Trophoblast cell (in vitro differentiated cells and primary cell): ENCODE results near the gene LTK.

Experiments used
- DNase-seq, 2 donors: peaks; one replicate each; pipeline ENCODE4 v3.0.0-alpha.2; 2016
- H2AFZ ChIP-seq: 2 replicates; pipeline ENCODE4 v1.6.1; 2013; ENCODE audit warnings: low read length, moderate library complexity, mild to moderate bottlenecking; ENCODE audit not compliant: insufficient read depth, poor library complexity
- H2AK5ac ChIP-seq: 2 replicates; pipeline ENCODE4 v1.6.1; 2013; ENCODE audit warnings: mild to moderate bottlenecking, low read length
- H2BK120ac ChIP-seq: 2 replicates; pipeline ENCODE4 v1.6.1; 2013; ENCODE audit warnings: low read length, mild to moderate bottlenecking, moderate library complexity; ENCODE audit not compliant: insufficient read depth, poor library complexity
- H2BK12ac ChIP-seq: 2 replicates; pipeline ENCODE4 v1.6.1; 2013; ENCODE audit warnings: mild to moderate bottlenecking, low read length, moderate library complexity
- H2BK5ac ChIP-seq: 2 replicates; pipeline ENCODE4 v1.6.1; 2013; ENCODE audit warnings: low read length, low read depth, moderate library complexity, mild to moderate bottlenecking; ENCODE audit not compliant: poor library complexity
- H3K14ac ChIP-seq: 2 replicates; pipeline ENCODE4 v1.6.1; 2013; ENCODE audit warnings: mild to moderate bottlenecking, low read length
- H3K18ac ChIP-seq: 2 replicates; pipeline ENCODE4 v1.6.1; 2013; ENCODE audit warnings: mild to moderate bottlenecking, low read length
- H3K23ac ChIP-seq: 2 replicates; pipeline ENCODE4 v1.6.1; 2013; ENCODE audit warnings: low read length
- H3K27ac ChIP-seq: 2 replicates; pipeline ENCODE4 v1.5.1; 2013; ENCODE audit warnings: low read depth, mild to moderate bottlenecking, inconsistent platforms, low read length, moderate library complexity
- H3K27me3 ChIP-seq: 2 replicates; pipeline ENCODE4 v1.6.1; 2013; ENCODE audit warnings: inconsistent platforms, mild to moderate bottlenecking, low read length, moderate library complexity; ENCODE audit not compliant: insufficient read depth
- H3K36me3 ChIP-seq, 2 experiments: 1 replicate in 1 of 2; 2 replicates in 1 of 2; pipeline ENCODE4 v1.6.1; 2013; ENCODE audit warnings: low read length in 2 of 2, mild to moderate bottlenecking in 2 of 2, moderate library complexity in 1 of 2; ENCODE audit not compliant: insufficient read depth in 2 of 2, control insufficient read depth in 1 of 2
- H3K4ac ChIP-seq: 2 replicates; pipeline ENCODE4 v1.6.1; 2013; ENCODE audit warnings: low read depth, mild to moderate bottlenecking, low read length, moderate library complexity
- H3K4me1 ChIP-seq, 2 experiments: 1 replicate in 1 of 2; 2 replicates in 1 of 2; pipeline ENCODE4 v1.6.1; 2013; ENCODE audit warnings: low read length in 2 of 2, mild to moderate bottlenecking in 2 of 2, moderate library complexity in 1 of 2; ENCODE audit not compliant: insufficient read depth in 2 of 2, control insufficient read depth in 1 of 2
- H3K4me2 ChIP-seq: 2 replicates; pipeline ENCODE4 v1.6.1; 2013; ENCODE audit warnings: inconsistent platforms, mild to moderate bottlenecking, low read length, moderate library complexity
- H3K4me3 ChIP-seq: 2 replicates; pipeline ENCODE4 v1.5.1; 2013; ENCODE audit warnings: mild to moderate bottlenecking, low read depth, low read length, inconsistent platforms
- H3K79me1 ChIP-seq: one replicate; pipeline ENCODE4 v1.6.1; 2013; ENCODE audit warnings: low read length
- H3K79me2 ChIP-seq: 2 replicates; pipeline ENCODE4 v1.6.1; 2013; ENCODE audit warnings: low read length, mild to moderate bottlenecking; ENCODE audit not compliant: control insufficient read depth, insufficient read depth, poor library complexity
- H3K9ac ChIP-seq: 2 replicates; pipeline ENCODE4 v1.6.1; 2013; ENCODE audit warnings: mild to moderate bottlenecking, low read length
- H3K9me3 ChIP-seq: 2 replicates; pipeline ENCODE4 v1.6.1; 2013; ENCODE audit warnings: low read depth, mild to moderate bottlenecking, control low read depth, inconsistent platforms, low read length; ENCODE audit not compliant: insufficient read depth
- H4K12ac ChIP-seq: 2 replicates; pipeline ENCODE4 v1.6.1; 2013; ENCODE audit warnings: low read depth, mild to moderate bottlenecking, low read length, moderate library complexity
- H4K8ac ChIP-seq: 2 replicates; pipeline ENCODE4 v1.6.1; 2013; ENCODE audit warnings: low read depth, mild to moderate bottlenecking, low read length, moderate library complexity
- H4K91ac ChIP-seq: one replicate; pipeline ENCODE4 v1.6.1; 2013; ENCODE audit warnings: low read depth, mild to moderate bottlenecking, low read length, moderate library complexity
- WGBS: extraction: QIAGEN DNeasy Blood & Tissue Kit; methylation state at CpG from one replicate; pipeline ENCODE4 v1.1.7; 2013; ENCODE audit warnings: missing lambda C conversion rate; ENCODE audit not compliant: insufficient read length, insufficient coverage; ENCODE audit errors: extremely low coverage; 5-methylcytosine and 5-hydroxymethylcytosine counted together

The LTK gene

DNA sequence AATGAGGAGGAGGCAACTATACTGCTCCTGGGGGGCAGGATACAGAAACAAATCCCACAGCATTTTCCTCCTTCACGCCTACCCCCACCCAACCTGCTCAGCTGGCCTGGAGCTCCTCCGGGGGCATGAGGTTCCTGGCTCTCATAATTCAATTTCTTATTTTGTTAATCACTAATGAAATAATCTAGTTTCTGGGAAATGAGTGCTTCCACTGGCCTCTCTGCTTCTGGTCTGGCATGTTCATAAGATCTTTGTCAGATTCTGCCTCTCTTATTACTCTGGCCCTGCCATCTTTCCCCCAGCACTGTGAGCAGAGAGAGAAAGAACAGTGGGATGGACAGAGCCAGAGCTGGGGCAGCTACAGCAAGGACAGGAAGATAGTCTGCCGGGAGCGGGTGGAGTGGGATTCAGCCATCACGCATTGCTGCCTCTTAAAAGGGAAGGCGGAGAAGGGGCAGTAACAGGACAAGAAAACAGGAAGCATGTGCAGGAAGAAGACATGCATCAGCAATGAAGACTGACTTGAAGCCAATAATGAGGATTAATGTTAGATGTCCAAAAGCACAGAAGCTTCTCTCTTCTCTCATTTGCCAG lies 16.8 kb upstream of the LTK start:
- no peak overlapping the region for H4K8ac ChIP-seq
- no peak overlapping the region for H3K27ac ChIP-seq
- no peaks in the 10 kb centered on the region for H3K27me3 ChIP-seq
- H3K4me1 ChIP-seq: no peaks in the 10 kb centered on the region
- H3K9ac ChIP-seq: no peak overlapping the region
- no peak overlapping the region for H3K4ac ChIP-seq
- H2AFZ ChIP-seq: no peak overlapping the region
- no peaks in the 10 kb centered on the region for H3K79me2 ChIP-seq
- no peak overlapping the region for H3K4me2 ChIP-seq
- H2AK5ac ChIP-seq: no peak overlapping the region
- no peak for DNase-seq
- no peak overlapping the region for H2BK12ac ChIP-seq
- no peak overlapping the region for H2BK5ac ChIP-seq
- H3K23ac ChIP-seq: no peak overlapping the region
- H3K36me3 ChIP-seq: peaks cover 59 to 72% of the 10 kb centered on the region in 2 experiments
- H3K9me3 ChIP-seq: no peaks in the 10 kb centered on the region
- no peak overlapping the region for H4K91ac ChIP-seq
- no peaks in the 10 kb centered on the region for H3K79me1 ChIP-seq
- no peak overlapping the region for H3K4me3 ChIP-seq
- no peak overlapping the region for H3K18ac ChIP-seq
- no peak overlapping the region for H2BK120ac ChIP-seq
- no CpG with 5 or more reads among the region's 6 CpGs for WGBS
- H4K12ac ChIP-seq: no peak overlapping the region
- no peak overlapping the region for H3K14ac ChIP-seq

DNA sequence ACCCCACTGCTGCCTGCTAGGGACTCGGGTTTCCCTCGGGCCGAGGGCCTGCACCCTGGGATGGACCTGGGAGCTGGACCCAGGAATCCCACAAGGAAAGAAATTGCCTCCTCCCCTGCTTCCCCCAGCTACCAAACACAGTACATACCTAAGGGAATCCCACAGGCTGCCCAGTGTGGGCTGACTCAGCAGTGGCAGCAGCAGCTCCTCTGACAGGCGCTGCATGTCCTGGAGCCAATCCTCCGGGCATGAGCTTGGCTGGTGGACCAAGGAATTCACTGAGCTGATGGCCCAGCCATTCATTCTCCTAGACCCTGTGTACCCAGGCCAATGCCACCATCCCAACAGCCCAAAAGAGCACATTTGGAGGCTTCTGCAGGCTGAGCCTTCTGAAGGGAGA lies 9.5 kb upstream of the LTK start:
- Histone ChIP-seq H2AK5ac (no peak overlapping the region), H2BK12ac (no peak overlapping the region), H3K4me1 (no peaks in the 10 kb centered on the region), H3K4me2 (no peak overlapping the region), H4K91ac (no peak overlapping the region), H3K4ac (no peak overlapping the region), H3K9me3 (no peaks in the 10 kb centered on the region), H3K23ac (no peak overlapping the region), H2BK120ac (no peak overlapping the region), H3K27ac (no peak overlapping the region), H4K8ac (no peak overlapping the region), H3K36me3 (peaks cover 51 to 61% of the 10 kb centered on the region in 2 experiments), H3K79me1 (no peaks in the 10 kb centered on the region), H3K27me3 (no peaks in the 10 kb centered on the region), H2AFZ (no peak overlapping the region), H3K14ac (no peak overlapping the region), H3K9ac (no peak overlapping the region), H4K12ac (no peak overlapping the region), H3K4me3 (no peak overlapping the region), H3K79me2 (no peaks in the 10 kb centered on the region), H3K18ac (no peak overlapping the region), H2BK5ac (no peak overlapping the region)
- DNase-seq: no peak
- WGBS: no CpG with 5 or more reads among the region's 5 CpGs

DNA sequence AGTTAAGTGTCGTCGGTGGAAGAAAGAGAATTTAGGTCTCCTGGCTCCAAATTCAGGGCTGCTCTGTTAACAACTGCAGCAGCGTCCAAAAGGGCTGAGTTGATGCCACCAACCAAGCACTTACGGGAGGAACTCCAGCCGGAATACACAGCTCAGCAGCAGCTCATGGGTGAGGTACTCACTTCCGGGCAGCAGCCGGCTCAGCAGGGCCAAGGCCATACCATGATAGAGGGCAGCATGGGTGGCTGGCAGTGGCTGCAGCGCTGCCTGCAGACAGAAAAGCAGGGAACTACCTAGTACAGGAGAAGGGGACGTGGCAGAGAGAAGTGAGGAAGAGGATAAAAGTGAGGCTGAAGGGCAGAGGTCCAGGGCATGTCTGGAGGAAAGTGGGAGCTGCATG lies 8.0 kb upstream of the LTK start:
- Histone ChIP-seq H2AK5ac (no peak overlapping the region), H3K4me3 (no peak overlapping the region), H2BK120ac (no peak overlapping the region), H3K4me2 (no peak overlapping the region), H3K9me3 (no peaks in the 10 kb centered on the region), H3K79me2 (no peaks in the 10 kb centered on the region), H2BK12ac (no peak overlapping the region), H4K91ac (no peak overlapping the region), H3K4me1 (no peaks in the 10 kb centered on the region), H2BK5ac (no peak overlapping the region), H3K27ac (no peak overlapping the region), H3K23ac (no peak overlapping the region), H3K27me3 (no peaks in the 10 kb centered on the region), H3K4ac (no peak overlapping the region), H3K18ac (no peak overlapping the region), H4K12ac (no peak overlapping the region), H3K79me1 (no peaks in the 10 kb centered on the region), H3K9ac (no peak overlapping the region), H2AFZ (no peak overlapping the region), H3K36me3 (peaks cover 41 to 56% of the 10 kb centered on the region in 2 experiments), H4K8ac (no peak overlapping the region), H3K14ac (no peak overlapping the region)
- WGBS: no CpG with 5 or more reads among the region's 9 CpGs
- no peak for DNase-seq

DNA sequence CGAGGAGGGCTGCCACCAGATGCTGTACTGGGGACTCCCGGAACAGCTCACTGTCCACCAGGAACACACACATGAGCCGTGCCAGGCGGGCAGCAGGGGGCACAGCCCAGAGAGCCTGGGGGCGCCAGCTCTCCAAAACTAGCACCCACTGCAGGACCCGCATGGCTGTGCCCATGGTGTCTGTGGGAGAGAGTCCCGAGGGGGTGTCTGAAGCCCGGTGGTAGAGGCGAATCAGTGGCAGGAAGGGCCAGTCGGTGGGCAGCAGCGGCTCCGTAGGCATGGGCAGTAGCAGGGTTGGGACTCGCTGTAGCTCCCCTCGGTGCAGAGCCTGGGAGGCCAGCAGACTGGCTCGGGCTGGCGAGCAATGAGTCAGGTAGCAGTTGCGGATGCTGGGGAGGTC lies 7.0 kb upstream of the LTK start:
- no peak overlapping the region for H2BK12ac ChIP-seq
- H4K8ac ChIP-seq: no peak overlapping the region
- no peak overlapping the region for H4K12ac ChIP-seq
- H2AFZ ChIP-seq: no peak overlapping the region
- no peaks in the 10 kb centered on the region for H3K9me3 ChIP-seq
- DNase-seq: no peak
- no peaks in the 10 kb centered on the region for H3K27me3 ChIP-seq
- no peaks in the 10 kb centered on the region for H3K79me1 ChIP-seq
- H3K9ac ChIP-seq: no peak overlapping the region
- H4K91ac ChIP-seq: no peak overlapping the region
- no peak overlapping the region for H3K18ac ChIP-seq
- WGBS: no CpG with 5 or more reads among the region's 17 CpGs
- H3K4ac ChIP-seq: no peak overlapping the region
- H3K4me3 ChIP-seq: no peak overlapping the region
- no peak overlapping the region for H3K23ac ChIP-seq
- no peaks in the 10 kb centered on the region for H3K4me1 ChIP-seq
- no peak overlapping the region for H2BK120ac ChIP-seq
- H3K14ac ChIP-seq: no peak overlapping the region
- H3K27ac ChIP-seq: no peak overlapping the region
- H2AK5ac ChIP-seq: no peak overlapping the region
- H3K79me2 ChIP-seq: no peaks in the 10 kb centered on the region
- H3K4me2 ChIP-seq: no peak overlapping the region
- H3K36me3 ChIP-seq: peaks cover 35 to 50% of the 10 kb centered on the region in 2 experiments
- no peak overlapping the region for H2BK5ac ChIP-seq
